Esophagus muscularis mucosa (tissue), 3 donors: ENCODE measurements around the gene MYO16.

Experiments
- POLR2A ChIP-seq: fragments of 450-650 bp; IDR thresholded peaks from one replicate; pipeline ENCODE4 v1.6.1; 2017; ENCODE audit warnings: antibody characterized with exemption, moderate library complexity, mild to moderate bottlenecking, low read depth
- POLR2AphosphoS5 ChIP-seq, 2 donors: sonication (generic); formaldehyde crosslinking; IDR thresholded peaks; one replicate each; pipeline ENCODE4 v1.6.1; 2017; ENCODE audit warnings: antibody characterized with exemption in 2 of 2
- TF ChIP-seq, protein P1 (sequence below), 3 experiments: fragments of 200-600 bp in 2 of 3; fragments of 450-650 bp in 1 of 3; sonication (generic) in 2 of 3; IDR thresholded peaks; one replicate each; pipeline ENCODE4 v1.5.1; 2017 to 2019; ENCODE audit warnings: antibody characterized with exemption in 3 of 3, mild to moderate bottlenecking in 2 of 3, moderate library complexity in 1 of 3

DNA sequence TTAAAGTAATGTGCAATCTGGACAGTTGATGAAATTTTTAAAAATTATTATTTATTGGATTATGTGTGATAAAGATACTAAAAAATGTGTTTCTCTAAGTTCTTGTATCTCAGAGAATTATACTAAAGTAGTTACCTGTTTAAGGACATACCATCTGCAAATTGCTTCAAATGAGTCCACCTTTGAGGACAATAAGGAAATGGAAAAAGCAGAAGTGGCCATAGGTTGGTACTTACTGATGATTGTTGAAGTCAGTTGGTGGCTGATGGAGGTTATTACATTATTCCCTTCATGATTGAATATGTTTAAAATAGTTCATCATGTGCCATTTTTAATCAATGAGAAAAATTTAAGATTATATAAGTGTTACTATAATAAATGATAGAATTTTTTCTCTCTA, 367.0 kb downstream of the MYO16 start:
- TF ChIP-seq, protein P1, sequence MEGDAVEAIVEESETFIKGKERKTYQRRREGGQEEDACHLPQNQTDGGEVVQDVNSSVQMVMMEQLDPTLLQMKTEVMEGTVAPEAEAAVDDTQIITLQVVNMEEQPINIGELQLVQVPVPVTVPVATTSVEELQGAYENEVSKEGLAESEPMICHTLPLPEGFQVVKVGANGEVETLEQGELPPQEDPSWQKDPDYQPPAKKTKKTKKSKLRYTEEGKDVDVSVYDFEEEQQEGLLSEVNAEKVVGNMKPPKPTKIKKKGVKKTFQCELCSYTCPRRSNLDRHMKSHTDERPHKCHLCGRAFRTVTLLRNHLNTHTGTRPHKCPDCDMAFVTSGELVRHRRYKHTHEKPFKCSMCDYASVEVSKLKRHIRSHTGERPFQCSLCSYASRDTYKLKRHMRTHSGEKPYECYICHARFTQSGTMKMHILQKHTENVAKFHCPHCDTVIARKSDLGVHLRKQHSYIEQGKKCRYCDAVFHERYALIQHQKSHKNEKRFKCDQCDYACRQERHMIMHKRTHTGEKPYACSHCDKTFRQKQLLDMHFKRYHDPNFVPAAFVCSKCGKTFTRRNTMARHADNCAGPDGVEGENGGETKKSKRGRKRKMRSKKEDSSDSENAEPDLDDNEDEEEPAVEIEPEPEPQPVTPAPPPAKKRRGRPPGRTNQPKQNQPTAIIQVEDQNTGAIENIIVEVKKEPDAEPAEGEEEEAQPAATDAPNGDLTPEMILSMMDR (IDR thresholded peaks at IDR 0.05), result no peak
- TF ChIP-seq POLR2A, result no peak
- no peak for TF ChIP-seq POLR2AphosphoS5 (IDR thresholded peaks at IDR 0.05)
